ENCODE data around the gene EID2B.

Gene EID2B

DNA sequence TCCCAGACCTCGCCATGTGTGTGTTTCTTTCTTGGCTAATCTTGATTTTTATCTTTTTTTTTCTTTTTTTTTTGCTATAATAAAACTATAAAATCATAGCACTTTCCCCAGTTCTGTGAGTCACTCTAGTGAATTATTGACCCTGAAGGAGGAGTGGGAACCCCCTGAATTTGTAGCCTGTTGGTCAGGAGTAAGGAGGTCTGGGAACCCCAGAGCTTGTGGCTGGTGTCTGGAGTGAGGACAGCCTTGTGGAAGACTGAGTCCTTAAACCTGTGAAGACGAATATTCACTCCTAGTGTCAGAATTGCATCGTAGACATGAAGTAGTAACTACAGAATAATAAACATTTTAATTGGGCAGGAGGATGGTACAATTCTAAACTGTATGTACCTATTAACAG, 7.4 kb downstream of the EID2B start:
- DNase-seq: no peak

DNA sequence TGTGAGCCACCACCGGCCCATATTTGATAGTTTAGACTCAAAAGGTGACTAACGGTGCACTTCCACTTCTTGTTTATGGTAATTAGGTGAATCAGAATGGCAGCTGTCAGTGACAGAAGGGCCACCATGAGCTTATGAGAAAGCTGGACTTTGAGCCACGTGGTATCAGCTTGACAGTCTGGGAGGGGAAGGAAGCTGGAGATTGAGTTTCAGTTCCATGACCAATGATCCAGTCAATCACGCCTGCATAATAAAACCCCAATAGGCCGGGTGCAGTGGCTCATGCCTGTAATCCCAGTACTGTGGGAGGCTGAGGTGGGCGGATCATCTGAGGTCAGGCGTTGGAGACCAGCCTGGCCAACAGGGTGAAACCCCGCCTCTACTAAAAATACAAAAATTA, 8.2 kb downstream of the EID2B start:
- DNase-seq: no peak

DNA sequence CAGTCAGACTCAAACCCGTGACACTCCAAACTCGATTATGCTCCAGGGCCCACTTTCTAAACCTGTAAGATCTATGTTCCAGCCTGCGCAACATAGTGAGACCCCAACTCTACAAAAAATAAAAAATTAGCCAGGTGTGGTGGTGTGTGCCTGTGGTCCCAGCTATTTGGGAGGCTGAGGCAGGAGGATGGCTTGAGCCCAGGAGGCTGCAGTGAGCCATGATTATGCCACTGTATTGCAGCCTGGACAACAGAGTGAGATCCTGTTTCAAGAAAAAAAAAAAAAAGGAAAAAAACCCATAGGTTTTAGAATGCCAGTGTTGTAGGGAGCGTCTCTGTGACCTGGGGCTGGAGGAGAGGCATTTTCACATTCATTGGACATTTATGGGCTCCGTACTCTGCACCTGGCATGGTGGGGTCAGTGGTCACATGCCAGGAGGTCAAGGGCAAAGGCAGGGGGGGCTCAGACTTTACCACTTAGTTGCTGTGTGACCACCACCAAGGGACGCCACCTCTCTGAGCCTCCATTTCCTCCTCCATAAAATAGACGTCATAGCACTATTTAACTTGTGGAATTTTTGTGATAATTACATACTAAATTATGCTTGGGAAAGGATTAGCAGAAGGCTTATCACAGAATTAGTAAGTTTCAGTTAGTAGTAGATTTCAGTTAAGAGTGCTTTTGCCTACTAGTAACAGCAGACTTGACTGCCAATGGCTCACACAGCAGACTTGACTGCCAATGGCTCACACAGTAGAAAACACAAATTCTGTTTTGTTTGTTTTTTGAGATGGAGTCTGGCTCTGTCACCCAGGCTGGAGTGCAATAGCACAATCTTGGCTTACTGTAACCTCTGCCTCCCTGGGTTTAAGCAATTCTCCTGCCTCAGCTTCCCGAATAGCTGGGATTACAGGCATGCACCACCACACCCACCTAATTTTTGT, 11.8 kb downstream of the EID2B start:
- no peak for DNase-seq

DNA sequence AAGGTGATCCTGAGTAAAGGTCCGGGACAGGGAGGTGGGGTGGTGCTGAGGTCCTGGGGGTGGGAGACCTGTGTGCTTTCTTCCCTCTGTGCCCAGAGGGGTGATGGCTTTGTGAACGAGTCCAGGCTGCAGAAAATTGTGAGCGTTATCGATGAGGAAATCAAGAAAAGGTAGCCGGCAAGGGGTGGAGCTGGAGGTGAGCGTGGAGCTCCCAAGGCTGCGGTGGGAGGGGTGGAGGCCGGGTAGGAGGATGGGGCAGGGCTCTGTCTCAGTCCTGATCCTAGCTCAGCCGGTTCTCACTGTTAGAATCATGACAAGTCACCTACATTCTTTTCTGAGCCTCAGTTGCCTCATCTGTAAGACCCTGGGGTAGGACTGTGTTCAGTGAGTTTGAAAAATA, 13.7 kb downstream of the EID2B start:
- DNase-seq: no peak

DNA sequence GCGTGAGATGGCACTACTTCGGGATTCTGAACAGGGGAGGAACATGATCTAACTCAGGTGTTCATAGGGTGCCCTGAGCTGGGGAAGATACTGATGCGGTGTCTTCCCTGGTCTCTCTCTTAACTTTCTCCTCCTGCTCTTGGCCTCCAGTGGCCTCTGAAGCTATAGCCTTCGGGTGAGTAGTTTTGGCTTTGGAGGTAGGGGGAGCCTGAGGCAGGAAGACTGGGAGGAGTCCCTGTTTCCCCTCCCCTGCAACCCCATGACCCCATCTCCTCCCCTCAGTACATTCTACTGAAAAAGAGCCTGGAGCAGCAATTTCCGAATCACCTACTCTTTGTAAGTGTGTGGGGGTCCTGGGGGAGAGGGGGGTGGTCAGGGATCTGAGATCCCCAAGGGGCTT, 14.2 kb downstream of the EID2B start:
- no peak for DNase-seq

DNA sequence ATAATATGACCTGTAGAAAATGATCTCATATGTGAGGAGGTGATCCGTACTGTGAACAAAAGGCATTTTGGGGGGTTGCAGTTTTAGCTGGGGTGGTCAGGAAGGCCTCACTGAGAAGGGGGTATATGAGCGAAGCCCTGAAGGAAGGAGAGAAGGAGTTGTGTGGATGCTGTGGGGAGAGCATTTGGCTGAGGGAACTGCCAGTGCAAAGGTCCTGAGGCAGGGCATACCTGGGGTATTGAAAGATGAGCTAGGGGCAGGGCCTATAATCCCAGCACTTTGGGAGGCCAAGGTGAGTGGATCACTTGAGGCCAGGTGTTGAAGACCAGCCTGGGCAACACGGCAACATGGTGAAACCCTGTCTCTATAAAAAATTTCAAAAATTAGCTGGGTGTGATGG, 15.2 kb downstream of the EID2B start:
- DNase-seq: no peak

DNA sequence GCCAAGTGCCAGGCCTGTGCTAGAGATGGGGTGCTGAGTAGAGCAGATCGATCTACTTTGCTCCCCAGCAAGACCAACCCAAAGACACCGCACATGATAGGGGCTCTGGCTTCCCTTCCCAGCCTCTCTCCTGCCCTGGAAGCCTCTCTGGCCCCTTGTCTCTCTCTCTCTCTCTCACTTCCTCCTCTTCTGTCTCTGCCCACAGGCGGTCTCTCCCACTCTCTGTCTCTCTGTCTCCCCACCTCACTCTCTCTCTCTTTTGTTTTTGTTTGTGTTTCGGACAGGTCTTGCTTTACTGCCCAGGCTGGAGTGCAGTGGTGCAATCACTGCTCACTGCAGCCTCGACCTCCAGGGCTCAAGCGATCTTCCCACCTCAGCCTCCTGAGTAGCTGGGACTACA, 16.4 kb downstream of the EID2B start:
- DNase-seq: no peak

- no peak for DNase-seq
Observed at GRCh38 chr19:39515551-39516191, 17.0 kb downstream of the EID2B start.

DNA sequence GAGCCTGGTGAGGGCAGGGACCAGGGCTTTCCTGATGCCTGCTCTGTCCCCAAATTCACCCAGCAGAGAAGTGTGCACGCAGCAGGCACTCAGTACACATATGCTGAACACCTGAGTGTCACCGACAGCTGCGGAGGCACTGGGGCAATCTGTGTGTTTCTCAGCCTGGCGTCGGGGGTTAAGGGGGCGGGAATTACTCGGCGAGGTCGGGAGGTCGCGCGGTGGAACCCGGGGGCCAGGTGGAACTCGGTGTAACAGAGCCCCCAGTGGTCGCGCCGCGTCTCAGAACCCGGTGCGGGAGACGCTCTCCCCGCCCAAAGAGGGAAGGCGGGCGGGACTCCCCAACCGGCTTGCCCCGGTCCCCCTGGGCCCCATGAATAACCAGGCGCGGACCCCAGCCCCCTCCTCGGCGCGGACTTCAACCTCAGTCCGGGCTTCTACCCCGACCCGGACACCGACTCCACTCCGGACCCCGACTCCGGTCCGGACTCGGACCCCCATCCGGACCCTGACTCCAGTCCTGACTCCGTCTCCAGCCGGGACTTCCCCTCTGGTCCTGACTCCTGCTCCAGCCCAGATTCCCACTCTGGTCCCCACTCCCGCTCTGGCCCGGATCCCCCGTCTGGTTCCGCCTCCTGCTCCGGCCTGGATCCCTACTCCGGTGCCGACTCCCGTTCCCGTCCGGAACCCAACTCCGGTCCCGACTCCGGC, 17.7 kb downstream of the EID2B start, which contains the start of gene SELENOV:
Gene SELENOV (plus strand): TSS at position 300 of the 711 bp plus-strand sequence. CDS start 74 bp downstream, at position 374.
- DNase-seq: no peak

GRCh38 chr19:39512988-39513387, 19.7 kb downstream of the EID2B start:
- no peak for DNase-seq

- no peak for DNase-seq
Observed at GRCh38 chr19:39509233-39509632, 23.4 kb downstream of the EID2B start.

- DNase-seq: no peak
Observed at GRCh38 chr19:39508629-39509028, 24.0 kb downstream of the EID2B start.

- no peak for DNase-seq
Observed at GRCh38 chr19:39507715-39508364, 24.8 kb downstream of the EID2B start.

DNA sequence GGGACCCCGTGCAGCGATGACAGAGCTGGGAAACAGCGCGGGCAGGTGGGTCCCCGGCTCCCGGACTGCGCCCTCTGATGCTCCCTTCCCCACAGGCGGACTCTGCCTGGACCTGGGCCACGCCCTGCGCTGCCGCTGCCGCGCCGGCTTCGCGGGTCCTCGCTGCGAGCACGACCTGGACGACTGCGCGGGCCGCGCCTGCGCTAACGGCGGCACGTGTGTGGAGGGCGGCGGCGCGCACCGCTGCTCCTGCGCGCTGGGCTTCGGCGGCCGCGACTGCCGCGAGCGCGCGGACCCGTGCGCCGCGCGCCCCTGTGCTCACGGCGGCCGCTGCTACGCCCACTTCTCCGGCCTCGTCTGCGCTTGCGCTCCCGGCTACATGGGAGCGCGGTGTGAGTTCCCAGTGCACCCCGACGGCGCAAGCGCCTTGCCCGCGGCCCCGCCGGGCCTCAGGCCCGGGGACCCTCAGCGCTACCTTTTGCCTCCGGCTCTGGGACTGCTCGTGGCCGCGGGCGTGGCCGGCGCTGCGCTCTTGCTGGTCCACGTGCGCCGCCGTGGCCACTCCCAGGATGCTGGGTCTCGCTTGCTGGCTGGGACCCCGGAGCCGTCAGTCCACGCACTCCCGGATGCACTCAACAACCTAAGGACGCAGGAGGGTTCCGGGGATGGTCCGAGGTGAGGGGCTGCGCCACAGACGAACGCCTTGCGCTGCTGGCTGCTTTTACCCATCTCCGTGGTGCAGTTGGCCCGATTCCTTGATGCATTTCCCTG, 25.5 kb downstream of the EID2B start:
- DNase-seq: no peak

GRCh38 chr19:39506598-39506943, 26.1 kb downstream of the EID2B start:
- no peak for DNase-seq

- no peak for DNase-seq
Observed at GRCh38 chr19:39502640-39503417, 29.8 kb downstream of the EID2B start.

DNA sequence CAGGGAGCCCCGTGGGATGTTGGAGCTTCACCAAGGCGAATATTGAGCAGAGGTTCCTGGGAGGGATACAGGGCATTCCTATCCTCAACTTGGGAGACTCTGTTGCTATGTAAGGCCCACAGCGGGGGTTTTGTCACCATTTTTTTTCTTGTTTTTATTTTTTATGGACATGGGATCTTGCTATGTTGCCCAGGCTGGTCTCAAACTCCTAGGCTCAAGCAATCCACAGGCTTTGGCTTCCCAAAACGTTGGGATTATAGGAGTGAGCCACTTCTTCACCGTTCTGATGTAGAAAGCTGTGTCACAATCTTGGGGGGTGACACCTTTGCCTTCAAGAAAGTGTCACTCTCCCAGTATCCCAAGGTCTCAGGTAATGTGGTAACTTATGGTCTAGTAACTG, 31.3 kb downstream of the EID2B start:
- no peak for DNase-seq

DNA sequence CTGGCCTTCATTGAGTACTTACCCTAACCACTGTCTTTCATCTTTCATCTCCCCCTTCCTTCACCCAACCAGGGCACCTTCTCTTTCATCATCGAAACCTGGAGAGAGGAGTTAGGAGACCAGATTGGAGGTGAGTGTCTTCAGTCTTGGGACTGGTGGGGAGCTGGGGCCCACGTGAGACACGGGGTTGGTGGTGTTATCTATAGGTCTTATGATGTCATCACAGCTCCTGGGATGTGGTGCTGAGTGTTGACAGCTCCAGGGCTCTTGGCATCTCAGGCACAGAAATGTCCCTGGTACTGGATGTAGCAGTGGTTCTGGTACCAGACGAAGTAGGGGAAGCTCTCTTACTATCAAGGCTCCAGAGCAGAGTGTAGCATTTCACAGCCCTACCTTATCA, 32.1 kb downstream of the EID2B start:
- DNase-seq: no peak

DNA sequence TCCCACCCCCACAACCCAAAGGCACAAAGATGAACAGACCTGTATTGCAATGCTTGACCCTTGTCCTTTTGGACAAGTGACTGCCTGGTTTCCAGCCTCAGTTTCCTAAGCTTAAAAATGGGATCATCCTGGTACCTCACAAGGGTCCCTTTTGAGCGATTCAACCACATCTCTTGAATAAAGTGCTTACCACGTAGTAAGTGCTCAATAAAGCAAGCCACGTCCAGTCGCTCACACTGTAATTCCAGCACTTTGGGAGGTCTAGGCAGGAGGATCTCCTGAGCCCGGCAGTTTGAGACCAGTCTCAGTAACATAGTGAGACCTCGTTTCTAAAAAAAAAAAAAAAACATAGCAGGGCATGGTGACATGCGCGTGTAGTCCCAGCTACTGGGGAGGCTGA, 32.7 kb downstream of the EID2B start:
- no peak for DNase-seq

DNA sequence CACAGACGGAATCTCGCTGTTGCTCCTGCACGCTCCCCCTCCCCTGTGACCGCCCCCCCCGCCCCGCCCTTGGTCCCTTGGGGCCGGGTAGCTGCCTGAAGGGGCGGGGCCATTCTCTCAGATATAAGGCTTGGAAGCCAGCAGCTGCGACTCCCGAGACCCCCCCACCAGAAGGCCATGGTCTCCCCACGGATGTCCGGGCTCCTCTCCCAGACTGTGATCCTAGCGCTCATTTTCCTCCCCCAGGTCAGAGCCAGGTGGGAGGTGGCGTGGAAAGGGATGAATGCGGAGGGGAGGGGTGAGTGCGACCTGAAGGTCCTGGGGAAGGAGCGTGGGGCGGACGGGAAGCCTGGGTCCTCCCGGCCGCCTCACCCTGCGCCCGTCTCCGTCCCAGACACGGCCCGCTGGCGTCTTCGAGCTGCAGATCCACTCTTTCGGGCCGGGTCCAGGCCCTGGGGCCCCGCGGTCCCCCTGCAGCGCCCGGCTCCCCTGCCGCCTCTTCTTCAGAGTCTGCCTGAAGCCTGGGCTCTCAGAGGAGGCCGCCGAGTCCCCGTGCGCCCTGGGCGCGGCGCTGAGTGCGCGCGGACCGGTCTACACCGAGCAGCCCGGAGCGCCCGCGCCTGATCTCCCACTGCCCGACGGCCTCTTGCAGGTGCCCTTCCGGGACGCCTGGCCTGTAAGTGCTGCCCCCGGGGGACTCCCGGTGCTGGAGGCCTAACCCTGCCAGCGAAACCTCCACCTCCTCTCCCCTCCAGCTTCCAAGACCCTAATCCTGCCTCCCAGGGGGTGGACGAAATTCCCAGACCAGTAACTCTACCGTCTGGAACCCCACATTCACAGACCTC, 33.6 kb downstream of the EID2B start, which contains the start of gene DLL3:
Gene DLL3 (plus strand): TSS at position 150 of the 845 bp plus-strand sequence. CDS start 28 bp downstream, at position 178.
- no peak for DNase-seq

Data from SIG-M5 (cell line).